ENCODE results near the gene TMEM204.

Gene TMEM204

GRCh38 chr16:1512774-1513173, 20.7 kb upstream of the TMEM204 start:
- Histone ChIP-seq H3K4me3 (ENCODE audit: low read depth, low read length) (no peak overlapping the region), H3K36me3 (peaks cover 12% of the 10 kb centered on the region), H3K9me3 (no peaks in the 10 kb centered on the region), H3K27me3 (no peaks in the 10 kb centered on the region), H3K4me1 (peaks cover 17% of the 10 kb centered on the region)
- no peak for TF ChIP-seq CTCF (IDR thresholded peaks at IDR 0.05; ENCODE audit: low read depth, low read length)
- no peak for DNase-seq

- Histone ChIP-seq H3K4me3 (ENCODE audit: low read depth, low read length) (no peak overlapping the region), H3K27me3 (no peaks in the 10 kb centered on the region), H3K4me1 (peaks cover 7% of the 10 kb centered on the region; the same call in 1 of the 2 replicates), H3K36me3 (peaks cover 12% of the 10 kb centered on the region), H3K9me3 (no peaks in the 10 kb centered on the region)
- TF ChIP-seq CTCF (IDR thresholded peaks at IDR 0.05; ENCODE audit: low read depth, low read length) = no peak
- no peak for DNase-seq
Measured at GRCh38 chr16:1514507-1514906, 19.0 kb upstream of the TMEM204 start.

- no peak for TF ChIP-seq CTCF (IDR thresholded peaks at IDR 0.05; ENCODE audit: low read depth, low read length)
- H3K4me3 ChIP-seq (ENCODE audit: low read depth, low read length) = no peak overlapping the region
- no peak for DNase-seq
- H3K36me3 ChIP-seq = no peaks in the 10 kb centered on the region
- H3K27me3 ChIP-seq = no peaks in the 10 kb centered on the region
- H3K9me3 ChIP-seq = no peaks in the 10 kb centered on the region
- no peaks in the 10 kb centered on the region for H3K4me1 ChIP-seq
Measured at GRCh38 chr16:1518626-1519135, 14.8 kb upstream of the TMEM204 start.

- no peak for DNase-seq
- no peak for TF ChIP-seq CTCF (IDR thresholded peaks at IDR 0.05; ENCODE audit: low read depth, low read length)
- Histone ChIP-seq H3K9me3 (no peaks in the 10 kb centered on the region), H3K36me3 (no peaks in the 10 kb centered on the region), H3K27me3 (no peaks in the 10 kb centered on the region), H3K4me1 (no peaks in the 10 kb centered on the region), H3K4me3 (ENCODE audit: low read depth, low read length) (no peak overlapping the region)
Measured at GRCh38 chr16:1519831-1520230, 13.6 kb upstream of the TMEM204 start.

GRCh38 chr16:1520461-1520860, 13.0 kb upstream of the TMEM204 start:
- no peaks in the 10 kb centered on the region for H3K36me3 ChIP-seq
- TF ChIP-seq CTCF (IDR thresholded peaks at IDR 0.05; ENCODE audit: low read depth, low read length) = no peak

GRCh38 chr16:1523581-1524245, 9.8 kb upstream of the TMEM204 start:
- H3K36me3 ChIP-seq = no peaks in the 10 kb centered on the region
- no peaks in the 10 kb centered on the region for H3K27me3 ChIP-seq
- no peak for TF ChIP-seq CTCF (IDR thresholded peaks at IDR 0.05; ENCODE audit: low read depth, low read length)
- H3K4me1 ChIP-seq = peaks cover 5% of the 10 kb centered on the region; the same call in 1 of the 2 replicates
- no peaks in the 10 kb centered on the region for H3K9me3 ChIP-seq
- H3K4me3 ChIP-seq (ENCODE audit: low read depth, low read length) = no peak overlapping the region
- DNase-seq = no peak

More at GRCh38 chr16:1520461-1520860, 13.0 kb upstream of the TMEM204 start:
- no peaks in the 10 kb centered on the region for H3K27me3 ChIP-seq
- H3K4me1 ChIP-seq = no peaks in the 10 kb centered on the region
- no peak for DNase-seq
- no peaks in the 10 kb centered on the region for H3K9me3 ChIP-seq
- H3K4me3 ChIP-seq (ENCODE audit: low read depth, low read length) = no peak overlapping the region
